Tibial artery (tissue), 4 donors: ENCODE data around the gene ADCY7.

Source experiments
- DNase-seq, 2 donors: peaks; one replicate each; pipeline ENCODE4 v3.0.0-alpha.2; 2019
- H3K27ac ChIP-seq, 2 donors: fragments of 200-600 bp; sonication (generic) in 1 of 2; 1 replicate in 1 of 2; 2 replicates in 1 of 2; pipeline ENCODE4 v1.5.1; 2018 to 2019; ENCODE audit warnings: mild to moderate bottlenecking in 1 of 2
- H3K27me3 ChIP-seq, 2 donors: fragments of 200-600 bp; sonication (generic) in 1 of 2; one replicate each; pipeline versions ENCODE4 v1.5.1 to v1.6.0; 2016 to 2019
- H3K36me3 ChIP-seq, 3 donors: fragments of 200-600 bp; sonication (generic) in 2 of 3; one replicate each; pipeline ENCODE4 v1.5.1; 2016 to 2019; ENCODE audit warnings: mild to moderate bottlenecking in 2 of 3
- H3K4me1 ChIP-seq, 4 donors: fragments of 200-600 bp; sonication (generic) in 2 of 4; 1 replicate in 3 of 4; 2 replicates in 1 of 4; pipeline ENCODE4 v1.5.1; 2016 to 2019
- H3K4me3 ChIP-seq, 2 donors: fragments of 200-600 bp; sonication (generic) in 1 of 2; 1 replicate in 1 of 2; 2 replicates in 1 of 2; pipeline ENCODE4 v1.5.1; 2018 to 2019; ENCODE audit warnings: mild to moderate bottlenecking in 2 of 2
- H3K9me3 ChIP-seq, 3 donors: fragments of 200-600 bp; sonication (generic) in 1 of 3; one replicate each; pipeline ENCODE4 v1.5.1; 2016 to 2019
- intact Hi-C: fragments of 100-400 bp; cut with DNase I; formaldehyde crosslinking; loops from one replicate; pipeline ENCODE4 v1.15.0; 2023; ENCODE audit warnings: low total_unique reads
- TF ChIP-seq, protein P1 (sequence below), 2 experiments: fragments of 200-600 bp in 1 of 2; fragments of 450-650 bp in 1 of 2; IDR thresholded peaks; one replicate each; pipeline ENCODE4 v1.5.1; 2017 to 2019; ENCODE audit warnings: antibody characterized with exemption in 2 of 2, mild to moderate bottlenecking in 1 of 2, moderate library complexity in 1 of 2

The ADCY7 gene

DNA sequence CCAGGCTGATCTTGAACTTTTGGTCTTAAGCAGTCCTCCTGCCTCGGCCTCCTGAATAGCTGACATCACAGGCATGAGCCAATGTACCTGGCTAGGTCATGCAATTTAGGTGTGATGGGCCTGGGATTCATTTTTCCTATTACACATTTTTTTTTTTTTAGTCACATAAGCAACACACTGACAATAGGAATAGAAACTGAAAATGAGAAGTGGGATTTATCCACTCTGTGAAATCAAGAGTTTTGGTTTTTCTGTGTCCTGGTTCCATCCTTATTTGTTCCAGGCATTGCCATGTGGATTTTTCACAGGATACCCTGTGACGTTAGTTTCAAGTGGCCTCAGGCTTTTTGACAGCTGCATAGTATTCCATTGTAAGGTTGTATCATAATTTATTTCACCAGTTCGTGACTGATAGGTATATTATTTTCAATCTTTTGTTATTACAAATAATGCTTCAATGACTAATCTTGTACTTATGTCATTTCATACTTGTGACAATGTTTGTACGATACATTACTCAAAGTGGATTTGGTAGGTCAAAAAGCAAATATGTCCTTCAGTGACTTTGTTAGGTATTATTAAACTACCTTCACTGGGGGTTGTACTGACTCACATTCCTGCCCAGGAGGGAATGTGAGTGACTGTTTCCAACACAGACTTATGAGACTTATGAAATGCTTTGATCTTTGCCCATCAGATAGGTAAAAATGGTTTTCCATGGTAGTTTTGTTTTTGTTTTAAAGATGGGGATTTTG lies 10.6 kb downstream of the ADCY7 start:
- Histone ChIP-seq H3K36me3 (no peaks in the 10 kb centered on the region), H3K27ac (no peak overlapping the region), H3K27me3 (no peaks in the 10 kb centered on the region), H3K9me3 (no peaks in the 10 kb centered on the region), H3K4me1 (no peaks in the 10 kb centered on the region), H3K4me3 (no peak overlapping the region)
- no peak for DNase-seq
- TF ChIP-seq, protein P1, sequence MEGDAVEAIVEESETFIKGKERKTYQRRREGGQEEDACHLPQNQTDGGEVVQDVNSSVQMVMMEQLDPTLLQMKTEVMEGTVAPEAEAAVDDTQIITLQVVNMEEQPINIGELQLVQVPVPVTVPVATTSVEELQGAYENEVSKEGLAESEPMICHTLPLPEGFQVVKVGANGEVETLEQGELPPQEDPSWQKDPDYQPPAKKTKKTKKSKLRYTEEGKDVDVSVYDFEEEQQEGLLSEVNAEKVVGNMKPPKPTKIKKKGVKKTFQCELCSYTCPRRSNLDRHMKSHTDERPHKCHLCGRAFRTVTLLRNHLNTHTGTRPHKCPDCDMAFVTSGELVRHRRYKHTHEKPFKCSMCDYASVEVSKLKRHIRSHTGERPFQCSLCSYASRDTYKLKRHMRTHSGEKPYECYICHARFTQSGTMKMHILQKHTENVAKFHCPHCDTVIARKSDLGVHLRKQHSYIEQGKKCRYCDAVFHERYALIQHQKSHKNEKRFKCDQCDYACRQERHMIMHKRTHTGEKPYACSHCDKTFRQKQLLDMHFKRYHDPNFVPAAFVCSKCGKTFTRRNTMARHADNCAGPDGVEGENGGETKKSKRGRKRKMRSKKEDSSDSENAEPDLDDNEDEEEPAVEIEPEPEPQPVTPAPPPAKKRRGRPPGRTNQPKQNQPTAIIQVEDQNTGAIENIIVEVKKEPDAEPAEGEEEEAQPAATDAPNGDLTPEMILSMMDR (IDR thresholded peaks at IDR 0.05): no peak
- intact Hi-C loops: no loop called here

DNA sequence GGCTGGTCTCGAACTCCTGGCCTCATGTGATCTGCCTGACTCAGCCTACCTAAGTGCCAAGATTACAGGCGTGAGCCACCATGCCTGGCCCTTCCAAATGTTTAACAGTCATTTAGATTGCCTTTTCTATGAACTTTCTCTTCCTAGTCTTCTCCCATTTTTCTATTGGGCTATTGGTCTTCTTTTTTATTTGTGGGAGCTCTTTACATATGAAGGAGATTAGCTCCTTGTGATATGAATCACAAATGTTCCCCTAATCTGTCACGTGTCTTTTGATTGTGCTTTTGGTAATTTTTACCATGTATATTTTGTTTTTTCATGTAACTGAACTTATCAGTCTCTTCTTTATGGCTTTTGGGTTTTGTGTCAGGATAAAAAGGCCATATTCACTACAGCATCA lies 11.9 kb downstream of the ADCY7 start:
- Histone ChIP-seq H3K4me1 (no peaks in the 10 kb centered on the region), H3K4me3 (no peak overlapping the region), H3K27me3 (no peaks in the 10 kb centered on the region), H3K9me3 (no peaks in the 10 kb centered on the region), H3K36me3 (no peaks in the 10 kb centered on the region), H3K27ac (no peak overlapping the region)
- no peak for DNase-seq
- intact Hi-C loops: no loop called here
- TF ChIP-seq, protein P1 (IDR thresholded peaks at IDR 0.05): no peak

DNA sequence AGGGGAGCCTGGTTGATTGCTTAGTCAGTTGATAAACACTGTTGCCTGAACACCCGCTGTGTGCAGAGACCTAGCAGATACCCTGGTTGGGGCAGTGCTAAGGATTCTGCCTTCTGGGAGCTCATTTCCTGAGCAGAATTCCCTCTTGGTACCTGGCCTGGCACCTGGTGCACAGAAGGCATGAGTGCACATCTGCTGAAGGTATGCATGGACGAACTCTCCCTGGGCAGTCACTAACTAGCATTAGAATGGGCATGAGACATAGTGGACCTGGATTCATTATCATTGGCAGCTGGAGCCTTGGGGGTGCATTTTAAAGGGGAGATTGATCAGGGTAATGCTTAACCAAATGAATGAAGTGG lies 13.1 kb downstream of the ADCY7 start:
- intact Hi-C loops: no loop called here
- peaks cover 0 to 11% (median 0%) of the 10 kb centered on the region in 4 donors for H3K4me1 ChIP-seq
- no peak overlapping the region for H3K4me3 ChIP-seq
- no peak overlapping the region for H3K27ac ChIP-seq
- no peak for DNase-seq
- H3K9me3 ChIP-seq: no peaks in the 10 kb centered on the region
- no peaks in the 10 kb centered on the region for H3K36me3 ChIP-seq
- TF ChIP-seq, protein P1 (IDR thresholded peaks at IDR 0.05): no peak
- no peaks in the 10 kb centered on the region for H3K27me3 ChIP-seq

DNA sequence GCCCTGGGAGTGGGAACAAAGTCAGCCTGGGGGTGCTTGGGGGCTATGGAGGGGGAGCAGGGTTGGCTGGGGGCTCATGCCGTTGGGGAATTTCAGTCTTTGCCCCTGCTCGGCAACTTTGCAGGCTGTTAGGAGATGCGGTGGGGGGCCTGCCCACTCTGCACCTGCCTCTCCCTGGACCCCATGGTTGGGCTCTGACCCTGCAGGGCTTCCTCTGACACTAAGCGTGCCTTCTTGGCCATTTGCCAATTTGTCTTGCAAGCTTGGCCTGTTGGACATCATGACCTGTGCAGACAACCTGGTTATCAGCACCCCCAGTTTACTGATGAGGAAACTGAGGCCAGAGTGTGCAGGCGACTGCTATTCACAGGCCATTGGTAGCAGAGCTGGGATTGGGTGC lies 14.6 kb downstream of the ADCY7 start:
- intact Hi-C loops: no loop called here
- H3K9me3 ChIP-seq: no peaks in the 10 kb centered on the region
- no peak overlapping the region for H3K4me3 ChIP-seq
- H3K27me3 ChIP-seq: no peaks in the 10 kb centered on the region
- H3K4me1 ChIP-seq: peaks cover 0 to 14% (median 0%) of the 10 kb centered on the region in 4 donors
- no peaks in the 10 kb centered on the region for H3K36me3 ChIP-seq
- no peak for DNase-seq
- TF ChIP-seq, protein P1 (IDR thresholded peaks at IDR 0.05): no peak
- peak overlapping the region in 1 of 2 donors; percentile 9 for H3K27ac ChIP-seq

DNA sequence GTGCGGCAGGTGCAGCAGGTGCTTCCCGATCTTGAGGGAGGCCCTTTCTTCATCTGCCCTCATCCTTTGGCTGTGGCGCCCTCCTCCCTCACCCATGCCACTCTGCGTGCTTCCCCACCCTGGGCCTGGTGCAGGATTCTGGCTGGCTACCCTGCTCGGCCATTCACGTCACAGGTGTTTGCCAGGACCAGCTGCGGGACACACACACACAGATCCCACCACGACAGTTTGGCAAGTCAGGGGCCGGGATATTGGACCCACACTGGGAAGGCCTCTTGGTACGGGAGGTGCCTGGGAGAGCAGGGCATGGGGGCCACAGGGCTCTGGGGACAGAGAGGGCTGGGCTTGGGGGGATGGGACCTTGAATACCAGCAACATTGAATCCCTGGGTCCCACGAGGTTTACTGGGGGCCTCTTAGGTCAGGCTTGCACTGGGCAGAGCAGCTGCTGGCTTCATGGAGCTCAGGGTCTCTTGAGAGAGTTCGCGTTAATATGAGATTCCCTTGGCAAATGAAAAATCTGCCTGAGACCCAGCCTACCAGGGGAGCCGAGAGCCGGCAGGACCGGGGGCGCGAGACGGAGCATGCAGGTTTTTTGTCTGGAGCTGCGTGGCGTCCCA lies 15.1 kb downstream of the ADCY7 start:
- TF ChIP-seq, protein P1 (IDR thresholded peaks at IDR 0.05): no peak
- H3K9me3 ChIP-seq: no peaks in the 10 kb centered on the region
- DNase-seq: no peak
- intact Hi-C loops: no loop called here
- no peaks in the 10 kb centered on the region for H3K27me3 ChIP-seq
- H3K36me3 ChIP-seq: no peaks in the 10 kb centered on the region
- H3K4me1 ChIP-seq: peaks cover 0 to 14% (median 0%) of the 10 kb centered on the region in 4 donors
- H3K27ac ChIP-seq: peak overlapping the region in 1 of 2 donors; percentile 9
- H3K4me3 ChIP-seq: no peak overlapping the region
